Rectal smooth muscle tissue (tissue), 1 donor: Measurements from ENCODE around the gene PDCD6IP.
"Not testable (repeated sequence)": the region's sequence is repeated elsewhere in the genome, so short reads cannot be mapped to it uniquely, and the experiment has no call there.

Source experiments
- H3K27ac ChIP-seq: one replicate; pipeline ENCODE4 v1.7.0; 2013; ENCODE audit warnings: low read depth, low read length, inconsistent platforms
- H3K27me3 ChIP-seq: one replicate; pipeline ENCODE4 v1.7.0; 2013; ENCODE audit warnings: low read length; ENCODE audit not compliant: control insufficient read depth, insufficient read depth
- H3K36me3 ChIP-seq: one replicate; pipeline ENCODE4 v1.7.0; 2013; ENCODE audit warnings: low read length; ENCODE audit not compliant: control insufficient read depth, insufficient read depth
- H3K4me1 ChIP-seq: one replicate; pipeline ENCODE4 v1.7.0; 2013; ENCODE audit warnings: low read length; ENCODE audit not compliant: control insufficient read depth, insufficient read depth
- H3K4me3 ChIP-seq: one replicate; pipeline ENCODE4 v1.7.0; 2013; ENCODE audit warnings: low read length
- H3K9ac ChIP-seq: one replicate; pipeline ENCODE4 v1.7.0; 2013; ENCODE audit warnings: low read length

PDCD6IP gene

GRCh38 chr3:33833408-33834095 is 35.1 kb downstream of the PDCD6IP start:
- no peak overlapping the region for H3K4me3 ChIP-seq

DNA sequence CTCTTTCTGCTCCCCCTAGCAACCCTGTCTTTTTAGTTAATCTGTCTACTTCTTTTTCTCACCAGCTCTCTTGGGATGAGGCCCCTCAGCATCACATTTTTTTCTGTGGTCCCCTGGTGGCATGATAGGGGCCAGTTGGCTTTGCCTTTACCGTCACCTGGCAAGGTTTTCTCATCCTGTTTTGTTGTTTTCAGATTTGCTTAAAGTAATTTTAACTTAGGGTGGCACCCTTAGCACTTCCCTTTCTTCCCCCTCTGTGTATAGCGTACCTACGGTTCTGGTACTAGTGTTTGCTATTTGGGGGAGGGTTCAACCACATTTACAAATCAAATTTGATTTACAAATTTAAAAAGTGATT is 35.6 kb downstream of the PDCD6IP start:
- Histone ChIP-seq H3K36me3 (peaks cover 6% of the 10 kb centered on the region), H3K27me3 (no peaks in the 10 kb centered on the region), H3K27ac (no peak overlapping the region), H3K9ac (no peak overlapping the region), H3K4me3 (no peak overlapping the region), H3K4me1 (no peaks in the 10 kb centered on the region)

More at GRCh38 chr3:33833408-33834095, 35.1 kb downstream of the PDCD6IP start:
- Histone ChIP-seq H3K36me3 (peaks cover 6% of the 10 kb centered on the region), H3K27me3 (no peaks in the 10 kb centered on the region), H3K9ac (no peak overlapping the region), H3K27ac (no peak overlapping the region), H3K4me1 (no peaks in the 10 kb centered on the region)

- not testable (repeated sequence) for H3K9ac ChIP-seq, H3K27me3 ChIP-seq, H3K4me1 ChIP-seq, H3K36me3 ChIP-seq, H3K4me3 ChIP-seq, H3K27ac ChIP-seq
Measured at GRCh38 chr3:33837182-33837581, 38.8 kb downstream of the PDCD6IP start.

DNA sequence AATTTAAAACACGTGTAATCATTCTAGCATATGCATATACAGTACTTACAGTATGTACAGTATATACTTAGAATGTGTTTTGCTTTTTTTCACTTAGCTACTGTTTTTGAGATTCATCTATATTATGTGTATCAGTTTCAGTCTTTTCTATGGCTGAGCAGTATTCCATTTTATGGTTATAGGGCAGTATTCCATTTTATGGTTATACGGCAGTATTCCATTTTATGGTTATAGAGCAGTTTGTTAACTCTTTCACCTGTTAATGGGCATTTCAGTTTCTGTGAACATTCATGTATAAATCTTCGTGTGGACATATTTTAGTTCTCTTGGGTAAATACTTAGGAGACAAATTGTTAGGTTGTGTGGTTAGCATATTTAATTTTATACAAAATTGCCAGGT is 40.9 kb downstream of the PDCD6IP start:
- H3K4me3 ChIP-seq = no peak overlapping the region
- H3K27ac ChIP-seq = no peak overlapping the region
- no peak overlapping the region for H3K9ac ChIP-seq
- H3K27me3 ChIP-seq = no peaks in the 10 kb centered on the region
- H3K4me1 ChIP-seq = no peaks in the 10 kb centered on the region
- peaks cover 6% of the 10 kb centered on the region for H3K36me3 ChIP-seq

- Histone ChIP-seq H3K27me3 (no peaks in the 10 kb centered on the region), H3K4me3 (no peak overlapping the region), H3K9ac (no peak overlapping the region), H3K36me3 (peaks cover 7% of the 10 kb centered on the region), H3K27ac (no peak overlapping the region), H3K4me1 (no peaks in the 10 kb centered on the region)
Measured at GRCh38 chr3:33840179-33840578, 41.7 kb downstream of the PDCD6IP start.

- Histone ChIP-seq H3K27me3 (no peaks in the 10 kb centered on the region), H3K36me3 (peaks cover 4% of the 10 kb centered on the region), H3K27ac (no peak overlapping the region), H3K4me3 (no peak overlapping the region), H3K4me1 (no peaks in the 10 kb centered on the region), H3K9ac (no peak overlapping the region)
Measured at GRCh38 chr3:33848624-33849347, 50.4 kb downstream of the PDCD6IP start.

DNA sequence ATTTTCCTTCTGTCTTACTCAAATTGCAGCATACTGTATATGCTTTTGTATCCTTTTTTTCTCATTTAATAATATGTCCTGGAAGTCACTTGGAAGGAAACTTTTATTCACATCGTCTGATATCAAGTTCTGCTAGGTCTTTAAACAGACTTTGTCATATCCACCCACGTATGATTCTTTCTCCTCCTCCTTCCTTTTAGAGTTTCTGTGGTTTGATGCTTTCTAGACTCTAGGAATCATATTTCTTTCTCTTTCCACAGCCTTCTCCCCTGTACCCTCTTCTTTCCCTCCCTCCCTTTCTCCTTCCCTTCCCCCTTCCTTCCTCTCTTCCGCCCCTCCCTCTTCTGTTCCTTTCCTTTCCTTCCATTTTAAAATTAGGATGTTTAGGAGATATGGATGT is 52.2 kb downstream of the PDCD6IP start:
- not testable (repeated sequence) for H3K36me3 ChIP-seq

GRCh38 chr3:33855407-33855806 is 57.0 kb downstream of the PDCD6IP start:
- H3K27me3 ChIP-seq, H3K27ac ChIP-seq, H3K4me3 ChIP-seq, H3K9ac ChIP-seq, H3K4me1 ChIP-seq: not testable (repeated sequence)
- peaks cover 11% of the 10 kb centered on the region for H3K36me3 ChIP-seq

More for the DNA sequence above, 52.2 kb downstream of the PDCD6IP start:
- not testable (repeated sequence) for H3K4me1 ChIP-seq, H3K27me3 ChIP-seq, H3K9ac ChIP-seq, H3K27ac ChIP-seq, H3K4me3 ChIP-seq

DNA sequence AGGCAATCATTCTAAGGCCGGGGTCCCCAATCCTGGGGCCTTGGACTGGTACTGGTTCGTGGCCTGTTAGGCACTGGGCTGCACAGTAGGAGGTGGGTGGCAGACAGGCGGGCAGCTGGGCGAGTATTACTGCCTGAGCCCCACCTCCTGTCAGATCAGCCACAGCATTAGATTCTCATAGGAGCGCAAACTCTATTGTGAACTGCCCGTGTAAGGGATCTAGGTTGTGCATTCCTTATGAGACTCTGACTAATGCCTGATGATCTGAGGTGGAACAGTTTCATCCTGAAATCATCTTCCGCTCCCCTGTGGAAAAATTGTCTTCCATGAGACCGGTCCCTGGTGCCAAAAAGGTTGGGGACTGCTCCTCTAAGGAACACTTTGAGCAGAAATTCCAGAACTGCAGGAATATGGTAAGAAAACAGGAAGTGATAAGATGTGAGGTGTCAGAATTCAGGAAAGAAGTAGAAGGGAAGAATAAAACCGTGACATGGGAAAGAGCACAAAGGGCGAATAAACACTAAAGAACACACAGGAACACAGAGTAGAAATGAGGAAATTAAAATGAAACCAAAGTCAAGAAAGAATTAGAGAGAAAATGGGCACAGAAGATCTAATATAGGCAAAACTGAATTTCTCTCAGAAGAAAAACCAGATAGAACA is 57.6 kb downstream of the PDCD6IP start:
- H3K27me3 ChIP-seq = no peaks in the 10 kb centered on the region
- no peak overlapping the region for H3K9ac ChIP-seq
- H3K4me3 ChIP-seq = no peak overlapping the region
- H3K27ac ChIP-seq = no peak overlapping the region
- H3K36me3 ChIP-seq = peaks cover 11% of the 10 kb centered on the region
- no peaks in the 10 kb centered on the region for H3K4me1 ChIP-seq

DNA sequence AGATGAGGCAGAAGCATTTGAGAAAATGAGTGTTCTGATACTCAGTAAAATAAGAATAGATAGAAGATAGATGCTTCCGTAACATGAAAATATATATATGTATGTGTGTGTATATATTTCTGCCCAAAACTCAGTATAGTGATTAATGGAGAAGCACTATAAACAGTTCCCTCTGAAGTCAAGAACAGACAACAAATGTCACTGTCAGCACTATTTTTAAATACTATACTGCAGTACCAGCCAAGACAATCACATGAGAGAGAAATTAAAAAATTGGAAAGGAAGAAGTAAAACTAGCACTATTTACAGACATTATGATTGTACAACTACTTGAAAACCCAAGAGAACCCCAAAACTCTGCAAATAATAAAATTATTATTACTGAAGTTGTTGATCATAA is 59.3 kb downstream of the PDCD6IP start:
- not testable (repeated sequence) for H3K27ac ChIP-seq, H3K4me3 ChIP-seq, H3K9ac ChIP-seq, H3K27me3 ChIP-seq, H3K4me1 ChIP-seq
- H3K36me3 ChIP-seq = peaks cover 11% of the 10 kb centered on the region

DNA sequence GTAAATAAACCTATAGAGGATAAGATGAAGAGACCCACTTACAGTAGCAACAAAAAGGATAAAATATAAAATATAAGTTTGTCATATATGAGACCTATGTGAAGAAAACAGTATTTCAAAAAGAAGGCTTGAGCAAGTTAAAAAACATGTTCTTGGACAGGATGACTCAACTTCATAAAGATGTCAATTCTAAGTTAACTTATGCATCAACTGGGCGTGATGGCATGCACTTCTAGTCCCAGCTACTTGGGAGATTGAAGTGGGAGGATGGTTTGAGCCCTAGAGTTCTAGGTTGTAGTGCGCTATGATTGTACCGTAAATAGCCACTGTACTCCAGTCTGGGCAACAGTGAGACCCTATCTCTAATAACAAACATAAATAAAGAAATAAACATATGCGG is 59.7 kb downstream of the PDCD6IP start:
- H3K4me1 ChIP-seq = no peaks in the 10 kb centered on the region
- H3K4me3 ChIP-seq = no peak overlapping the region
- H3K27ac ChIP-seq = no peak overlapping the region
- no peak overlapping the region for H3K9ac ChIP-seq
- peaks cover 11% of the 10 kb centered on the region for H3K36me3 ChIP-seq
- H3K27me3 ChIP-seq = no peaks in the 10 kb centered on the region

DNA sequence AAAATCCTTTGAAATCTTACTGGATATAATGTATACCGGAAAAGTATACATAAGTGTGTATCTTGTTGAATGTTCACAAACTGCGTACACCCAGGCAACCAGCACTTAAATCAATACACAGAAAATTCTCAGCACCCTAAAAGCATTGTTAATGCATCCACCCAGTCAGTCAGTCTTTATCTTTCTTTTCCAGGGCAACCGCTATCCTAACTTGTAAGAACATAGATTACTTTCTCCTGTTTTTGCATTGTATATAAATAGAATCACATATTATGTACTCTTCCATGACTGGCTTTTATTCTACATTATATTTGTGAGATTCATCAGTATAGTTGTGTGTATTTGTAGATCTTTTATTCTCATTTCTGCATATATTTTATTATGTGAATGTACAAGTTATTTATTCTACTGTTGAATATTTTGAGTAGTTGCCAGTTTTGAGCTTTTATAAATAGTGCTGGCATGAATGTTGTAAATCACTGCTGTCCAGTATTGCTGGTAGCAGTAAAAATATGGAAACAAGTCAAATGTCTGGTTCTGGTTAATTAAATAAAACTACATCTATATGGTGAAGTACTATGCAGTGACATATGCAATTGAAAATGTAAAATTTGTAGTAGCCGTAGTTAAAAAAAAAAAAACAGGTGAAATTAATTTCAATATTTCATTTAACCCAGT is 62.1 kb downstream of the PDCD6IP start:
- no peaks in the 10 kb centered on the region for H3K27me3 ChIP-seq
- H3K27ac ChIP-seq = no peak overlapping the region
- no peak overlapping the region for H3K4me3 ChIP-seq
- H3K36me3 ChIP-seq = peaks cover 10% of the 10 kb centered on the region
- H3K9ac ChIP-seq = no peak overlapping the region
- H3K4me1 ChIP-seq = no peaks in the 10 kb centered on the region
